ENCODE results near the gene PTRHD1.

Gene PTRHD1

GRCh38 chr2:24792874-24793760, at the start of gene PTRHD1, which contains the start of gene CENPO:
TSS of gene PTRHD1 (minus strand) at chr2:24793391. CDS start at chr2:24793377, 14 bp downstream.
TSS of gene CENPO (plus strand) at chr2:24793425. CDS start at chr2:24793920, 495 bp downstream.
- TF ChIP-seq CTCF (IDR thresholded peaks at IDR 0.05; ENCODE audit: low read depth, low read length): peak; percentile 62
- DNase-seq (ENCODE audit: extremely low read depth, low read depth): peak; percentile 90

- no peak for TF ChIP-seq CTCF (IDR thresholded peaks at IDR 0.05; ENCODE audit: low read depth, low read length)
- no peak for DNase-seq (ENCODE audit: extremely low read depth, low read depth)
These were observed 49.2 kb upstream of the PTRHD1 start for GRCh38 chr2:24842081-24843050.

GRCh38 chr2:24840962-24841945, 48.1 kb upstream of the PTRHD1 start:
- no peak for TF ChIP-seq CTCF (IDR thresholded peaks at IDR 0.05; ENCODE audit: low read depth, low read length)
- no peak for DNase-seq (ENCODE audit: extremely low read depth, low read depth)

- DNase-seq (ENCODE audit: extremely low read depth, low read depth): no peak
- no peak for TF ChIP-seq CTCF (IDR thresholded peaks at IDR 0.05; ENCODE audit: low read depth, low read length)
These were observed 47.1 kb upstream of the PTRHD1 start for GRCh38 chr2:24840164-24840869.

- no peak for DNase-seq (ENCODE audit: extremely low read depth, low read depth)
- no peak for TF ChIP-seq CTCF (IDR thresholded peaks at IDR 0.05; ENCODE audit: low read depth, low read length)
These were observed 46.5 kb upstream of the PTRHD1 start for GRCh38 chr2:24839729-24840128.

GRCh38 chr2:24838541-24838940, 45.4 kb upstream of the PTRHD1 start:
- TF ChIP-seq CTCF (IDR thresholded peaks at IDR 0.05; ENCODE audit: low read depth, low read length): no peak
- DNase-seq (ENCODE audit: extremely low read depth, low read depth): no peak
